NCI-H510A (cell line): ENCODE data around the gene RRM2.

Experiments used
- DNase-seq: peaks from one replicate; lab custom pipeline; 2025; lab: John Stamatoyannopoulos, UW

The RRM2 gene

GRCh38 chr2:10172033-10172871 lies 49.7 kb downstream of the RRM2 start:
- no peak for DNase-seq

GRCh38 chr2:10173258-10174005 lies 50.9 kb downstream of the RRM2 start:
- no peak for DNase-seq

GRCh38 chr2:10174173-10174572 lies 51.6 kb downstream of the RRM2 start:
- no peak for DNase-seq

- DNase-seq: no peak
Measured at GRCh38 chr2:10175441-10175840, 52.9 kb downstream of the RRM2 start.

GRCh38 chr2:10178751-10179150 lies 56.2 kb downstream of the RRM2 start:
- DNase-seq: no peak

GRCh38 chr2:10179422-10179821 lies 56.9 kb downstream of the RRM2 start:
- no peak for DNase-seq

GRCh38 chr2:10180229-10180628 lies 57.7 kb downstream of the RRM2 start:
- no peak for DNase-seq
